Calu3 (cell line): ENCODE results near the gene CDK5R1. TPM values are rescaled to one million over a fixed set of nuclear protein-coding genes. Genes with fewer than 3 reads are reported as not detected.

Experiments
- BruUV-seq: library from RNA; stranded (reverse); fragments of 400-500 nt; replicated peaks from 2 replicates; lab custom pipeline; 2021; lab: Mats Ljungman, UMichigan
- CTCF ChIA-PET: fragments of 300-600 bp; sonication (Branson Sonifier 250); formaldehyde crosslinking; loops from one replicate; lab custom pipeline; 2022; ENCODE audit warnings: antibody characterized with exemption; lab: Charles Lee
- DNase-seq: peaks from one replicate; pipeline ENCODE4 v3.0.0; 2022
- H3K27ac Mint-ChIP-seq: one replicate; pipeline ENCODE4 v1.8.0; 2022; ENCODE audit warnings: mixed read lengths; ENCODE audit not compliant: unreplicated experiment
- H3K27me3 Mint-ChIP-seq: one replicate; pipeline ENCODE4 v1.8.0; 2022; ENCODE audit warnings: mixed read lengths; ENCODE audit not compliant: unreplicated experiment
- H3K36me3 Mint-ChIP-seq: one replicate; pipeline ENCODE4 v1.8.0; 2022; ENCODE audit warnings: mild to moderate bottlenecking, moderate library complexity, mixed read lengths; ENCODE audit not compliant: insufficient read depth, unreplicated experiment
- H3K4me1 Mint-ChIP-seq: one replicate; pipeline ENCODE4 v1.8.0; 2022; ENCODE audit warnings: mild to moderate bottlenecking, low read depth, mixed read lengths; ENCODE audit not compliant: unreplicated experiment
- H3K4me3 Mint-ChIP-seq: one replicate; pipeline ENCODE4 v1.8.0; 2022; ENCODE audit warnings: mild to moderate bottlenecking, low read depth, moderate library complexity, mixed read lengths; ENCODE audit not compliant: unreplicated experiment
- H3K9me3 Mint-ChIP-seq: one replicate; pipeline ENCODE4 v1.8.0; 2022; ENCODE audit warnings: low read depth, mixed read lengths; ENCODE audit not compliant: unreplicated experiment
- CTCF ChIP-seq: fragments of 200-600 bp; IDR thresholded peaks from one replicate; pipeline ENCODE4 v1.8.0; 2022; ENCODE audit warnings: antibody characterized with exemption; ENCODE audit not compliant: unreplicated experiment
- intact Hi-C: fragments of 100-400 bp; cut with micrococcal nuclease; formaldehyde crosslinking; loops from one replicate; pipeline ENCODE4 v1.10.0; 2022; ENCODE audit not compliant: unreplicated experiment
- total RNA-seq: library from RNA; stranded (reverse); gene quantifications from 2 replicates; pipeline ENCODE4 v1.2.3, GENCODE V29; 2022

Gene CDK5R1
- total RNA-seq, 1 experiment from 2014 or later: 4.3 TPM

- Mint-ChIP-seq H3K9me3 (no peaks in the 10 kb centered on the region), H3K4me1 (peaks cover 17% of the 10 kb centered on the region), H3K36me3 (peaks cover 24% of the 10 kb centered on the region), H3K27me3 (no peaks in the 10 kb centered on the region), H3K4me3 (no peak overlapping the region), H3K27ac (no peak overlapping the region)
- TF ChIP-seq CTCF: no peak
- intact Hi-C loops: no loop called here
- DNase-seq: no peak
- BruUV-seq: no TSS peak
- CTCF ChIA-PET: no interaction called here
Measured at GRCh38 chr17:32490101-32490482, 3.3 kb downstream of the CDK5R1 start.

GRCh38 chr17:32491371-32492263 lies 4.8 kb downstream of the CDK5R1 start:
- Mint-ChIP-seq H3K27me3 (no peaks in the 10 kb centered on the region), H3K9me3 (no peaks in the 10 kb centered on the region), H3K4me1 (peaks cover 10% of the 10 kb centered on the region), H3K36me3 (peaks cover 15% of the 10 kb centered on the region), H3K27ac (no peak overlapping the region), H3K4me3 (no peak overlapping the region)
- no peak for DNase-seq
- intact Hi-C loops: no loop called here
- no peak for TF ChIP-seq CTCF
- CTCF ChIA-PET: no interaction called here
- BruUV-seq: no TSS peak

GRCh38 chr17:32492264-32492589 lies 5.4 kb downstream of the CDK5R1 start:
- BruUV-seq: no TSS peak
- intact Hi-C loops: no loop called here
- CTCF ChIA-PET: no interaction called here
- Mint-ChIP-seq H3K9me3 (no peaks in the 10 kb centered on the region), H3K27me3 (no peaks in the 10 kb centered on the region), H3K27ac (no peak overlapping the region), H3K36me3 (peaks cover 15% of the 10 kb centered on the region), H3K4me3 (no peak overlapping the region), H3K4me1 (peaks cover 10% of the 10 kb centered on the region)
- no peak for DNase-seq
- TF ChIP-seq CTCF: no peak

GRCh38 chr17:32492648-32493289 lies 6.0 kb downstream of the CDK5R1 start:
- Mint-ChIP-seq H3K4me3 (no peak overlapping the region), H3K36me3 (peaks cover 10% of the 10 kb centered on the region), H3K27ac (no peak overlapping the region), H3K9me3 (no peaks in the 10 kb centered on the region), H3K4me1 (peaks cover 8% of the 10 kb centered on the region), H3K27me3 (no peaks in the 10 kb centered on the region)
- intact Hi-C loops: no loop called here
- TSS peak; percentile 77 for BruUV-seq
- DNase-seq: no peak
- CTCF ChIA-PET: no interaction called here
- TF ChIP-seq CTCF: no peak
